Stimulated activated memory B cell treated with anti-CD40 and anti-IgM and Interleukin-4, amounts not matched to agents 10 μg/mL and 1 μg/mL and 100 μg/mL, for 72 hours (primary cell): ENCODE data around the gene NFATC1.

ENCODE experiments used
- ATAC-seq: fragments of 150-1000 bp; cut with Tn5 transposase; 2 replicates; pipeline ENCODE4 v1.10.0; 2021
- H3K27ac Mint-ChIP-seq: one replicate; pipeline ENCODE4 v1.8.0; 2022; ENCODE audit warnings: mild to moderate bottlenecking, mixed read lengths
- H3K27me3 Mint-ChIP-seq: one replicate; pipeline ENCODE4 v1.8.0; 2022; ENCODE audit warnings: mixed read lengths
- H3K36me3 Mint-ChIP-seq: one replicate; pipeline ENCODE4 v1.8.0; 2022; ENCODE audit warnings: mixed read lengths
- H3K4me1 Mint-ChIP-seq: one replicate; pipeline ENCODE4 v1.8.0; 2022; ENCODE audit warnings: mixed read lengths
- H3K4me3 Mint-ChIP-seq: one replicate; pipeline ENCODE4 v1.8.0; 2022; ENCODE audit warnings: mild to moderate bottlenecking, moderate library complexity, mixed read lengths
- H3K9me3 Mint-ChIP-seq: one replicate; pipeline ENCODE4 v1.8.0; 2022; ENCODE audit warnings: mixed read lengths

NFATC1 gene

DNA sequence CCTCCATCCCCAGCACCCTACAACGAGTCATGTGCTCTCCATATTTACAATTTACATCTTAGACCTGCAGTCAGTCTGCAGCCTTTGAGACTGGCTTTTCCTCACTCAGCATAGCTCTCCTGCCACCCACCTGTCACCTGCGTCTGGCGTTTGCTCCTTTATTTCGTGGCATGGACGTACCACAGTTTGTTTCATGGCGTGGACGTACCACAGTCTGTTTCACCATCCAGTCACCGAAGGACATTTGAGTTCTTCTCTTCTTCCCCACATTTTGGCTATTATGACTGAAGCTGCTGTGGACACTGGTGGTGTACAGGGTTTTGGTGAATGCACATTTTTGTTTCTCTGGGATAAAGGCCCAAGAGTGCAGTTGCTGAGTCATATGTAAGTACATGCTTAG, 142.0 kb downstream of the NFATC1 start:
- Mint-ChIP-seq H3K36me3 (peaks cover 31% of the 10 kb centered on the region), H3K4me1 (no peaks in the 10 kb centered on the region), H3K27ac (no peak overlapping the region), H3K4me3 (no peak overlapping the region), H3K27me3 (no peaks in the 10 kb centered on the region), H3K9me3 (peaks cover 16% of the 10 kb centered on the region)
- ATAC-seq = no peak

DNA sequence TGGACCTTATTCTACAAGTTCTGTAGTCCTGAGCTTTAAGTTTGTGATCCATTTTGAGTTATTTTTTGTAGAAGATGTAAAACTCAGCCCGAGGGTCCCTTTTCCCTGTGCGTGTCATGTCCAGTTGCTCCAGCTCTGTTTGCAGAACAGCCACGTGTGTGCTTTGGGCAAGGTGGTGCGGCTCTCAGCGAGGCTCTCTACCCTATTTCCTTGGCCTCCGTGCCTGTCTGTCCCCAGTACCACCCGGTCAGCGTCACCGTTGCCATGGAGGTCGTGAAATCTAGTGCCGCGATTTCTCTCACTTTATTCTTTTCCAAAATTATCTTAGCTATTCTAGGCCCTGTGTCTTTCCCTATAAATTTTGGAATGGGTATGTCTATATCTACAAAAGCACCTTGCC, 142.9 kb downstream of the NFATC1 start:
- H3K27me3 Mint-ChIP-seq = no peaks in the 10 kb centered on the region
- H3K27ac Mint-ChIP-seq = no peak overlapping the region
- ATAC-seq = no peak
- no peaks in the 10 kb centered on the region for H3K4me1 Mint-ChIP-seq
- peaks cover 31% of the 10 kb centered on the region for H3K36me3 Mint-ChIP-seq
- H3K4me3 Mint-ChIP-seq = no peak overlapping the region
- H3K9me3 Mint-ChIP-seq = peaks cover 16% of the 10 kb centered on the region

DNA sequence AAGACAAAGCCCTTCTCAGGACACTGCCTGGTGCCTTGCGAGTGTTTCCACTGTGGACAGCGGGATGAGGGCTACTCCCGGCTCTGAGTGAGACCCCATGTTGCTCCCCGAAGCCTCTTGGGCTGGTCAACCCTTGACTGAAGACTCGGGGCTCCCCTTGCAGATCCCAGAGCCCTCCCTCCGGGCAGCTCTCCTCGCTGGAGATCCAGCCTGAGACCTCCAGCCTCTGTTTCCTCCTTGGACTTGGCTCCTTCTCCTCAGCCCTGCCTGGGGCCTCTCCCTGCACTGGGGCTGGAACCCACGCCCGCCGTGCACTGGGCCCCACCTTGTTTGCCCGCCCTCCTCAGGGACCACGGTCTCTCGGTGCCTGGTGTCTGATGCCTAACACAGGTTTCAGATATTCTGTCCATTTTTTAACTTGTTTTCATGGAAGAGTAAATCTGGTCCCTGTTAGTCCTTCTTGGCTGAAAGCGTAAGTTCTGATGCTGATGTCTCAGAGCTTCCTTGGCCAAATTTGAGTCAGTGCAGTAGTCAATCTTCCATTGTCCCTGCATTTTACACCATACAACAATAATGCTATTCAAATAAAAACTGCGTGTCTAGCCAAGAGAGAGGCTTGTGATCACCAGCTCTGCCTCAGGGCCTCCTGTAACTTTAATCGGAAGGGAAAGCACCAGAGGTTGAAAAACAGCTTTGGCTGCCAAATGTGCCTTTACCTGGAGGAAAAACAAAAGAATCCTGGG, 144.6 kb downstream of the NFATC1 start:
- H3K36me3 Mint-ChIP-seq = peaks cover 31% of the 10 kb centered on the region
- no peak overlapping the region for H3K27ac Mint-ChIP-seq

DNA sequence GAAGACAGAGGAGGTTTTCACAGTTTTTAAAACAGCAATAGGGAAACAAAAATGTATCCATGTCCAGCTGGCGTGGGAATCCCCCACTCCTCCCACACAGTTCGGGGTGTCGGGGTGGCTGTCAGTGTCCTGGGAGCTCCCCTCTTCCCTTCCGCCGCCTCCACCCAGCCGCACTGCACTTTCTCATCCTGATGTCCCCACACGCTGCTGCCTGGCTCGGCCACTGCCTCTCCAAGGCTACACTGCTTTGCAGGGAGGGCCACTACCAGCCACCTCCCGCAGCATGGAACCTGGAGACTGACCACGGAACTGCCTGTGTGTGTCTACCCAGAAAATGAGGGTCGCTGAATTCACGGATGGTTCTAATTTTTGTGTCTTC, 145.2 kb downstream of the NFATC1 start:
- Mint-ChIP-seq H3K27me3 (no peaks in the 10 kb centered on the region), H3K4me1 (no peaks in the 10 kb centered on the region), H3K9me3 (peaks cover 16% of the 10 kb centered on the region), H3K4me3 (no peak overlapping the region), H3K27ac (no peak overlapping the region), H3K36me3 (peaks cover 31% of the 10 kb centered on the region)
- ATAC-seq = no peak

More for the DNA sequence above, 144.6 kb downstream of the NFATC1 start:
- no peaks in the 10 kb centered on the region for H3K27me3 Mint-ChIP-seq
- no peak overlapping the region for H3K4me3 Mint-ChIP-seq
- no peaks in the 10 kb centered on the region for H3K4me1 Mint-ChIP-seq
- no peak for ATAC-seq
- peaks cover 16% of the 10 kb centered on the region for H3K9me3 Mint-ChIP-seq

DNA sequence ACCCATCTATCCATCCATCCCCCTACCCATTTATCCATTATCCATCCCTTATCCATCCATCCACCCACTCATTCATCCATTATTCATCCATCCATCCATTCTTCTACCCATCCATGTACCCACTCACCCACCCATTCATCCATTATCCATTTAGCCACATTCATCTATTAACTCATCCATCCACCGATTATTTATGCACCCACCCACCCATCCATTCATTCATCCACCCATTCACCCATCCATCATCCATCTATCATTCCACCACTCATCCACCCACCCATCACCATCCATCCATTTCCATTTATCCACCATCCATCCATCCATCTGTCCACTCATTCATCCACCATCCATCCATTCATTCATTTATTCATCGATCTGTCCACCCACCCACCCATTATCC, 146.5 kb downstream of the NFATC1 start:
- H3K27ac Mint-ChIP-seq = no peak overlapping the region
- H3K36me3 Mint-ChIP-seq = peaks cover 31% of the 10 kb centered on the region
- H3K9me3 Mint-ChIP-seq = peaks cover 16% of the 10 kb centered on the region

DNA sequence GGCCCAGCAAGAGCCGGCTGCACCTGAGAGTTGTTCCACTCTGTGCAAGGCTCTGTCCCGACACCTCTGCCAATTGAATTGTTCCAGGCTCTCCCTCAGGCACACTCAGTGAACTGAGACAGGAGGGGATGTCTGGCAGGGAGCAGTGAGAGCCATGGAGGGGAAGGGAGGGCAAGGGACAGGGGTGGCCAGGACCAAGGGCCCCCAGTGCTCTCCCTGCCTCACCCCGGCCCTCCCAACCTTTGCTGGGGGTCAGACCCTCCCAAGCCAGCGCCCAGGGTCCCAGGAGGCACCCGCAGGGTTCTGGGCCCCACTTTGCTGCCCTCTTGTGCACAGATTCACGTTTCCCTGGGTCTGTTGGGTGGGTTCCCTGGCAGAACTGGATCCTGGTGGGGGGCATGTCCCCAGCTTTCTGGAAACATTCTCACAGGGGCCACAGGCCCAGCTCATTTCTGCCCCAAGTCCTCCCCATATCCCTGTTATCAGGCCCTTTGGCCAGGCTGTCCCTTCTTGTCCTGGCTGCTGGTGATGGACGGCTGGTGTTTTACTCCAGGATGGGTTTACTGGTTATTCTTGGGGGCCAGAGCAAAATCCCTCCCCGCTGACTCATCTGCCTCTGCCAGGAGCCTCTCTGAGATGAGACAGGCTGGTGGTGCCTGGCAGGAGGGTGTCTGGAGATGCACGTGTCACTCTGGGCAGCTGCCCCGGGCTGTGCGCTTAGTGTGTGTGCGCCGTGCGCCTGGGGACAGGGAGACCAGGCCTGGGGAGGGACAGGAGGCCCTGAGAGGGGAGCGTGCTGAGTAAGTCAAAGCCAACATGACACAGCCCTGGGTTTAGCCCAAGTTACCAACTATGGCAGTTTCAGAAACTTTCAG, 147.4 kb downstream of the NFATC1 start:
- Mint-ChIP-seq H3K4me1 (no peaks in the 10 kb centered on the region), H3K36me3 (peaks cover 24% of the 10 kb centered on the region), H3K4me3 (no peak overlapping the region), H3K9me3 (peaks cover 13% of the 10 kb centered on the region), H3K27ac (no peak overlapping the region), H3K27me3 (no peaks in the 10 kb centered on the region)
- ATAC-seq = no peak

More for the DNA sequence above, 146.5 kb downstream of the NFATC1 start:
- ATAC-seq = no peak
- Mint-ChIP-seq H3K27me3 (no peaks in the 10 kb centered on the region), H3K4me3 (no peak overlapping the region), H3K4me1 (no peaks in the 10 kb centered on the region)

DNA sequence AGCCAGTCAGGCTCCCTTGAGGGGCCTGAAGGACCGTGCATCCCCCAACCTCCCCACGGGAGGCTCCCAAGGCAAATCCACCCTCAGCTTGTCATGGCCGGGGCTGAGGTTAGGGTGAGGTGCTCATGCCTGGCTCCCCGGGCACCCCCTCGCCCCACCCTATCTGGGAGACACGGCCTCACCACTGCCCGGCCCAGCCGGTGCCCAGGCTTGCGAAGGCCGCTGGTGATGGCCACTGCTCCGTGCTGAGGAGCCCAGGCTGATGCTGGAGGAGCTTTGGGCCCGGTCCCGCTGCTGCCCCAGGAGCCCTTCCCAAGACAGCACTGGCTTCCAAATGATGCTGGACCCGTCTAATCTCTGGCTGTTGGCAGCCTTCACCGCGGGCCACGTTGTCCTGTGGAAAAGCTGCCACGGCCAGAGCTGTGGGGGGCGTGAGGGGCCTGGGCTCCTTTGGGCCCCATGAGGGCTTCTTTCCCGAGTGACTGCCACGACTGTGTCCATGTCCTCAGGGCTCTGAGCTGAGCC, 148.2 kb downstream of the NFATC1 start:
- peaks cover 13% of the 10 kb centered on the region for H3K9me3 Mint-ChIP-seq
- H3K36me3 Mint-ChIP-seq = peaks cover 16% of the 10 kb centered on the region
- H3K4me3 Mint-ChIP-seq = no peak overlapping the region
- H3K4me1 Mint-ChIP-seq = no peaks in the 10 kb centered on the region
- H3K27ac Mint-ChIP-seq = no peak overlapping the region
- no peak for ATAC-seq
- no peaks in the 10 kb centered on the region for H3K27me3 Mint-ChIP-seq

DNA sequence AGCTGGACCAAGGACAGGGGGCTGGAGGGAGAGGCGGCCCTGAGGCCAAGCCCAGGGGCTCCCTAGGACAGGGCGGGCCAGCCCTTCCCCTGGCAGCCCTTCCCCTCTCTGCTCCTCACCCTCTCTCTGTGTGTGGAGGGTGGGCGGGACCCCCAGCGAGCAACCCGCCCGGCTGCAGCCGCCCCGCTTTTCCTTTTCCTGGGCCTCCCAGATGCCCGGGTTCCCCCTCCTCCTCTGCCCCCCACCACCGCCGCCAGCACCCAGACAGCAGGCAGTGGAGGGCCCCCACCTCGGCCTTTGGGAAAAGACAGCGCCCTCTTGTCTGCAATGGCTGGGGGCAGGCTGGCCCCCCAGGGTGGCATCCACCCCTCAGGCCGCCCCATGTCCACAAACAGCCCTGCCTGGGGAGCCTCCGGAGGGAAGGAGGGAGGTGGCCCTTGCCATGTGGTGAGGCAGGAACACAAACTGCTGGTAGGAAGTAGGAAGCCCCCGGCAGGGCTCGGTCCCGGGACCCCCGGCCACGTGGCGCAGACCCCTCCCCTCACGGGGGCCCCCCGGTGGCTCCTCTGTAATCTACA, 148.7 kb downstream of the NFATC1 start:
- Mint-ChIP-seq H3K36me3 (peaks cover 11% of the 10 kb centered on the region), H3K4me1 (no peaks in the 10 kb centered on the region), H3K4me3 (no peak overlapping the region), H3K9me3 (peaks cover 13% of the 10 kb centered on the region), H3K27me3 (no peaks in the 10 kb centered on the region), H3K27ac (peak overlapping the region; percentile 27)
- peak; percentile 28 for ATAC-seq

DNA sequence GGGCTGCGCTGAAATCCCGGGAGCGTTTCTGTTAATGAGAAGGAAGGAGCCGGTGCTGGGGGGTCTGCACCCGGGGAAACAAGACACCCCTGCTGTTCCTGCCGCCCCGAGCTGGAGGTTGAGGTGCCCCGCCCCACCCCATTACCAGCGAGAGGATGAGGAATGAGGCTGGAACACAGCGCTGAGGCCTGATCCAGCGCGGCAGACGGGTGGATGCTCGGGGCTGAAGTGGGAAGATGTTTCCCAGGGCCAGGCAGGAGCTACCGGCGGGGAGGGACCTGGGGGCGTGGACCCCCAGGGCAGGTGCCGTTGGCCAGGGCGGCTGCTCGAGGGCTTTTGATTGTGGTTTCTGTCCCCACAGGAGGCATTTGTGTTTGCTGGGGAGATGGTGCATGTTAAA, 149.5 kb downstream of the NFATC1 start:
- Mint-ChIP-seq H3K36me3 (peaks cover 3% of the 10 kb centered on the region), H3K4me3 (no peak overlapping the region), H3K9me3 (peaks cover 10% of the 10 kb centered on the region), H3K27me3 (no peaks in the 10 kb centered on the region), H3K27ac (peak overlapping the region; percentile 27), H3K4me1 (no peaks in the 10 kb centered on the region)
- no peak for ATAC-seq

DNA sequence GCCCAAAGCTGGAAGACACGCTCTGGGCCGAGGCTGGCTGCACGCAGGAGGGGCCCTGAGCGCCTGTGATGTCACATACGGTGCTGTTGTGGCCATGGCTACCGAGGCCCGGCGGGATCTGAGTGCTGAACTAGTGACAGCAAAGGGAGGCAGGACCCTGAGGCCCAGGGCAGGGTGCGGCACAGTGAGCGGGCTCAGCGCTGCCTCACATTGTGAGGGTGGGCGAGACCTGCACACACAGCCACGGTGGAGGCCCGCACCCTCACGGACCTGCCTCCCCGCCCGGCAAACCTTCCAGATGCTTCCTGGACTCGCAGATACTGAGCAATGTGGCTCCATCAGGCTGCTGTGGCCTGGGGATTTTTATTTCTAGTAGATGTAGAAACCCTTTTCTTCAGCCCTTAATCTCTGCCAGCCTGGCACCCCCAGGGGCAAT, 150.0 kb downstream of the NFATC1 start:
- Mint-ChIP-seq H3K9me3 (peaks cover 10% of the 10 kb centered on the region), H3K4me1 (no peaks in the 10 kb centered on the region), H3K27ac (no peak overlapping the region), H3K27me3 (no peaks in the 10 kb centered on the region), H3K36me3 (no peaks in the 10 kb centered on the region), H3K4me3 (no peak overlapping the region)
- ATAC-seq = no peak

DNA sequence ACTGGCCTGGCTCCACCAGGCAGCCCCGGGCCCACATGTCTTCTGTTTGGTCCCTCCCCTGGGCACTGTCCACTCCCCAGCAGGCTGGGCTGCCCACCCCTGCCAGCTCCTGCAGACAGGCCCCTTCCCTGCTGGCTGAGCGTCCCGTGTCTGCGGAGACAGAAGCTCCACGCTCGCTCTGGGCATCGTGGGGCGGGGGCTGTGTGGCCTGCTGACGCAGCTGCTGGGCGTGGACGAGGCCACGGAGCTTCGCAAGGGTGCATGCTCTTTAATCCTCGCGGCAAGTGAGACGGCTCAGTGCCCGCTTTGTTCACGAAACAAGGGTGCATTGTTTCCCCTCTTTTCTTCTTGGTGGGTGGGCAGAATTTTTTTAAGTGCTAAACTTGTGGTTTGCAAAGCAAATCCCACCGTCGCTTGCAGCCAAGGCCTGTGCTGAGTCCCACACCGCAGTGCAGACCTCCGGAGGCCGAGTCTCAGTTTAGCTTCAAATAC, 151.1 kb downstream of the NFATC1 start:
- no peaks in the 10 kb centered on the region for H3K27me3 Mint-ChIP-seq
- no peaks in the 10 kb centered on the region for H3K36me3 Mint-ChIP-seq
- H3K27ac Mint-ChIP-seq = no peak overlapping the region
- ATAC-seq = no peak
- H3K4me3 Mint-ChIP-seq = no peak overlapping the region
- H3K4me1 Mint-ChIP-seq = no peaks in the 10 kb centered on the region
- peaks cover 9% of the 10 kb centered on the region for H3K9me3 Mint-ChIP-seq

DNA sequence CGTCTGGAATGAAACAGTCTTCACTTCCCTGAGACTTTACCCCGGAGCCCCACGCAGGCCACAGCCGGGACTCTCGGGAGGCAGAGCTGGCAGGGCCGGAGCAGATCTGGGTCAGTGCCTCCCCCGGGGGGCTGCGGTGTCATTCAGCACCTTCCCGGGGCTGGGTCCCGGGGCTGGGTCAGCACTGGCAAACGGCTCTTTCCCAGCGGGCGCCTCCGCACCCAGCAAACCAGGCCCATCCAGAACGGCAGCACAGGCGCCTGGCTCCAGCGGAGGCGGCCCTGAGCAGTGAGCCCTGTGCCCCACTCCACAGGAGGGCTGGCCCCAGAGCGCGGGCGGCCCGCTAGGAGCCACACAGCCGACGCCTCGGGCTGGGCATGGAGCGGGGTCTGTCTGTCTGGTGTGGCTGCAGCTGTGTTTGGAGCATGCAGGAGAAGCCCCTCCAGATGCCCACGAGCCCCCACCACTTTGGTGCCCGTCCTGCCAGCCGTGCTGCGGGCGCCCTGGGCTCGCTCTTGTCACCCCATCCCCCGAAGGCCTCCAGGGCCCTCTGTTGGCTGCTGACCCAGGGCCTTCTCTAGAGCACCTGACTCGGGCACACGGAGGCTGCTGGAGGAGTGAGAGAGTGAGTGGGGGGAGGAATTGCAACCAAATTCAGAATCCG, 151.8 kb downstream of the NFATC1 start:
- Mint-ChIP-seq H3K27me3 (no peaks in the 10 kb centered on the region), H3K4me1 (no peaks in the 10 kb centered on the region), H3K36me3 (no peaks in the 10 kb centered on the region), H3K27ac (no peak overlapping the region), H3K4me3 (no peak overlapping the region), H3K9me3 (peaks cover 1% of the 10 kb centered on the region)
- no peak for ATAC-seq

DNA sequence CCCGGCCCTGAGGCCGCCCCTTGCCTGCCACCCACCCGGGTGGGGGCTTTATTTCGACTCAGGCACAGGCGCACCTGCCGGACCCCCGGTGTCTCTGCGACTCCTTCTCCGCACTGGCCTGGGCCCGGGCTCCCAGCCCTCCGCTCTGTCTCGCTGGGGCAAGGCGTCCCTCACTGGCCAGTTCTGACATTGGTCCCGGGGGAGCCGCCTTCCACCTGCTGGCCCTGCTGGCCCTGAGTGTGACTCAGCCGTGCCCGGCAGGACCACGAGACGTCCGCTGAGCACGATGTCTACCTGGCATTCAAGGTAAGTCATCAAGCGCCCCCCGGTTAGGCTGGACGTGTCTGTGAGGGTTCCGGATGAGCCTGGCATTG, 152.3 kb downstream of the NFATC1 start:
- no peaks in the 10 kb centered on the region for H3K4me1 Mint-ChIP-seq
- no peak overlapping the region for H3K27ac Mint-ChIP-seq
- ATAC-seq = no peak
- H3K9me3 Mint-ChIP-seq = no peaks in the 10 kb centered on the region
- no peaks in the 10 kb centered on the region for H3K36me3 Mint-ChIP-seq
- H3K27me3 Mint-ChIP-seq = no peaks in the 10 kb centered on the region
- H3K4me3 Mint-ChIP-seq = no peak overlapping the region

DNA sequence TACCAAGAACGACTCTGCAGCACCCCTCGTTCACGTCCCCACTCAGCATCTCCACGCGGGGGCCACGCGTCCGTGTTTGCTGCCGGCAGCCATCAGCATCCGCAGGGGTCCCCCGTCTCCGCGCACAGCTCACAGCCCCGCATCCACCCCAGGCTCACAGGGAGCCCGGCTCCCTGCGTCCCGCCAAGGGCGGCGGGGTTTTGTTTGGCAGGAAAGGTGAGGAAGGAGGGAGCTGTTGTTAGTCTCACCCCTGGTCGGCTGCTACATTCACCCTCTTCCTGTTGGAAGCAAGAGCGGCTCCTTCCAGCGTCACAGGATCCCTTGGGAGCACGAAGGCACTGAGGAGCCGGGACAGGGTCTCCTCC, 152.9 kb downstream of the NFATC1 start:
- H3K27me3 Mint-ChIP-seq = no peaks in the 10 kb centered on the region
- ATAC-seq = no peak
- no peaks in the 10 kb centered on the region for H3K4me1 Mint-ChIP-seq
- no peak overlapping the region for H3K4me3 Mint-ChIP-seq
- H3K9me3 Mint-ChIP-seq = no peaks in the 10 kb centered on the region
- H3K36me3 Mint-ChIP-seq = no peaks in the 10 kb centered on the region
- H3K27ac Mint-ChIP-seq = no peak overlapping the region
